ENCODE results near the gene SPEG. TPM values are rescaled to one million over a fixed set of nuclear protein-coding genes. Genes with fewer than 3 reads are reported as not detected.

SPEG gene
- total and polyA plus RNA-seq, 2 of the 8 experiments (the other 6 are each of a cell fraction or from before 2014, with no cell fraction given): 19.9 to 32.0 TPM

- DNase-seq (ENCODE audit: low read depth in 1 of 2, low spot score in 2 of 2): no peak
- peaks cover 0 to 2% (median under 1%) of the 10 kb centered on the region in 4 experiments; a peak in 2 of 8 replicates for H3K36me3 ChIP-seq (ENCODE audit: control insufficient read depth in 2 of 4, insufficient read depth in 4 of 4, low read length in 3 of 4)
- no peak overlapping the region for H2BK120ac ChIP-seq (replicated peaks; ENCODE audit: low read depth, low read length)
- H2BK20ac ChIP-seq (ENCODE audit: low read length): no peak overlapping the region
- H3K56ac ChIP-seq (replicated peaks; ENCODE audit: insufficient read length, low read depth, low read length): no peak overlapping the region
- no peak overlapping the region for H3K27ac ChIP-seq (ENCODE audit: low read depth, low read length)
- no peak for FAIRE-seq
- H3K18ac ChIP-seq (ENCODE audit: extremely low read depth, low read length): no peak overlapping the region
- peak overlapping the region; percentile 58 for H4K91ac ChIP-seq (replicated peaks; ENCODE audit: insufficient read length, low read length)
- H3K4me2 ChIP-seq (ENCODE audit: insufficient read depth in 1 of 2, low read depth in 2 of 2, low read length in 2 of 2): no peak overlapping the region
- H3K23ac ChIP-seq (ENCODE audit: insufficient read length): no peak overlapping the region
- POLR2A ChIA-PET (ENCODE audit: partially characterized antibody): interaction anchor here (0.8 to 1.4 kb wide), 9 partner anchors 36 to 110 kb away, joined by 3 to 6 read pairs (median 3); partner anchors contain the start of genes INHA and OBSL1
- no peaks in the 10 kb centered on the region for H3K79me2 ChIP-seq (ENCODE audit: control insufficient read depth in 1 of 2, insufficient read depth in 2 of 2, low read length in 2 of 2)
- CTCF ChIA-PET (ENCODE audit: partially characterized antibody): interaction anchor here (0.8 to 113.1 kb wide), 9 partner anchors 8 to 128 kb away, joined by 3 to 7248 read pairs (median 293); partner anchors contain the start of genes ASIC4, DES, GMPPA and SPEG
- no peak overlapping the region for H3K4ac ChIP-seq (replicated peaks; ENCODE audit: insufficient read length, low read depth, low read length)
- H3K9ac ChIP-seq (replicated peaks in 1 of 4; ENCODE audit: extremely low read depth in 1 of 4, low read depth in 3 of 4, low read length in 3 of 4): peak overlapping the region in 1 of 4 experiments; percentile 4; a peak in 1 of 7 replicates
- H3K4me3 ChIP-seq (ENCODE audit: extremely low read depth in 1 of 4, insufficient read depth in 2 of 4, low read depth in 3 of 4, low read length in 4 of 4): no peak overlapping the region
- no peak overlapping the region for H4K5ac ChIP-seq (ENCODE audit: insufficient read length, low read depth, low read length)
- no peaks in the 10 kb centered on the region for H4K20me1 ChIP-seq (replicated peaks in 1 of 2; ENCODE audit: control insufficient read depth in 1 of 2, insufficient read depth in 2 of 2, low read length in 2 of 2)
- H2BK12ac ChIP-seq (ENCODE audit: low read depth, low read length): no peak overlapping the region
- H2AK5ac ChIP-seq (ENCODE audit: low read depth, low read length): no peak overlapping the region
- WGBS, 2 experiments (ENCODE audit: extremely low coverage in 1 of 2, insufficient coverage in 1 of 2, insufficient read length in 1 of 2, insufficient replicate concordance in 2 of 2, low coverage in 1 of 2, low lambda C conversion rate in 2 of 2, missing lambda C conversion rate in 1 of 2): 84% methylated on average over 6 of the region's 6 CpGs; no CpG with 5 or more reads in 1 of the 2 experiments
- H3K4me1 ChIP-seq (replicated peaks in 1 of 4; ENCODE audit: control insufficient read depth in 3 of 4, insufficient read depth in 4 of 4, low read length in 3 of 4): peaks cover 0 to 23% (median 16%) of the 10 kb centered on the region in 4 experiments; a peak in 6 of 7 replicates
- H3K14ac ChIP-seq (ENCODE audit: insufficient read length): no peak overlapping the region
- no peak overlapping the region for H2BK5ac ChIP-seq (ENCODE audit: low read depth, low read length)
- H4K8ac ChIP-seq (ENCODE audit: extremely low read depth, insufficient read depth, low read length): no peak overlapping the region
- peaks cover 3% of the 10 kb centered on the region; the same call in 1 of the 2 replicates for H3K23me2 ChIP-seq (ENCODE audit: low read depth, low read length)
- H3K79me1 ChIP-seq (ENCODE audit: low read depth, low read length): no peaks in the 10 kb centered on the region
- 0 out of 2 replicates have a peak overlapping the region, but pooled peaks have one; percentile 57 for H2AFZ ChIP-seq (ENCODE audit: low read length)
- peak overlapping the region; percentile 81; the same call in 1 of the 2 replicates for H2BK15ac ChIP-seq (ENCODE audit: low read length)
- no peaks in the 10 kb centered on the region for H3K9me3 ChIP-seq (ENCODE audit: insufficient read depth in 2 of 2, low read depth in 1 of 2, low read length in 1 of 2)
- H3K27me3 ChIP-seq (replicated peaks in 1 of 4; ENCODE audit: control insufficient read depth in 3 of 4, extremely low read depth in 1 of 4, insufficient read depth in 3 of 4, low read length in 3 of 4): peaks cover 0 to 10% (median 6%) of the 10 kb centered on the region in 4 experiments; a peak in 6 of 7 replicates
- no peak for TF ChIP-seq KDM4A (IDR thresholded peaks at IDR 0.05; ENCODE audit: low read depth, low read length, severe bottlenecking)
- no peak for TF ChIP-seq EGR1 (IDR thresholded peaks at IDR 0.05; ENCODE audit: borderline replicate concordance, low read depth, low read length)
- TF ChIP-seq TCF12 (IDR thresholded peaks at IDR 0.05; ENCODE audit: low read depth, low read length): no peak
- TF ChIP-seq CHD2 (IDR thresholded peaks at IDR 0.05; ENCODE audit: low read length): no peak
- no peak for TF ChIP-seq ZNF274 (IDR thresholded peaks at IDR 0.05; ENCODE audit: borderline replicate concordance, extremely low read depth, low read length)
- TF ChIP-seq BACH1 (IDR thresholded peaks at IDR 0.05; ENCODE audit: low read length): no peak
Observed at GRCh38 chr2:219533930-219534661, 99.5 kb downstream of the SPEG start.
